Measurements from ENCODE around the gene TRIP12.

The TRIP12 gene

DNA sequence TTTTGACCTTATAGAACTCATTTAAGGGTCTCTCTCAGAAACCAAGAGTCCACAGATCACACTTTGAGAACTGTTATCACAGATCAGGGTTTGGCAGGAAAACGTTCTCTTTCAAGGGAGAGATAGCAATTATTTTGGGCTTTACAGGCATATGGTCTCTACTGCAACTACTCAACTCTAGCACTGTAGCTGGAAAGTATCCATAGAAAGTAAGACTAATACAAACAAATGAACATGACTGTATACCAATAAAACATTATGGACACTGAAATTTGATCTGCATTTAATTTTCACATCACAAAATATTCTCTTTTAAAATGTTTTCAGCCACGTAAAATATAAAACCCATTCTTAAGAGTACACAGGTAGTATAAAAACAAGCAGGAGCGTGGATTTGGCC, 100.5 kb downstream of the TRIP12 start:
- TF ChIP-seq TAF1 (IDR thresholded peaks at IDR 0.05; ENCODE audit: borderline replicate concordance, insufficient read depth, low read length) (no peak), POLR2AphosphoS5 (IDR thresholded peaks at IDR 0.05; ENCODE audit: low read depth, low read length) (no peak), FOXP2 (optimal IDR thresholded peaks at IDR 0.05; ENCODE audit: borderline replicate concordance, extremely low read depth, extremely low read length, insufficient read depth) (no peak), SIN3A (IDR thresholded peaks at IDR 0.05; ENCODE audit: borderline replicate concordance, insufficient read depth, low read length) (no peak)
- TF ChIP-seq, protein P1, sequence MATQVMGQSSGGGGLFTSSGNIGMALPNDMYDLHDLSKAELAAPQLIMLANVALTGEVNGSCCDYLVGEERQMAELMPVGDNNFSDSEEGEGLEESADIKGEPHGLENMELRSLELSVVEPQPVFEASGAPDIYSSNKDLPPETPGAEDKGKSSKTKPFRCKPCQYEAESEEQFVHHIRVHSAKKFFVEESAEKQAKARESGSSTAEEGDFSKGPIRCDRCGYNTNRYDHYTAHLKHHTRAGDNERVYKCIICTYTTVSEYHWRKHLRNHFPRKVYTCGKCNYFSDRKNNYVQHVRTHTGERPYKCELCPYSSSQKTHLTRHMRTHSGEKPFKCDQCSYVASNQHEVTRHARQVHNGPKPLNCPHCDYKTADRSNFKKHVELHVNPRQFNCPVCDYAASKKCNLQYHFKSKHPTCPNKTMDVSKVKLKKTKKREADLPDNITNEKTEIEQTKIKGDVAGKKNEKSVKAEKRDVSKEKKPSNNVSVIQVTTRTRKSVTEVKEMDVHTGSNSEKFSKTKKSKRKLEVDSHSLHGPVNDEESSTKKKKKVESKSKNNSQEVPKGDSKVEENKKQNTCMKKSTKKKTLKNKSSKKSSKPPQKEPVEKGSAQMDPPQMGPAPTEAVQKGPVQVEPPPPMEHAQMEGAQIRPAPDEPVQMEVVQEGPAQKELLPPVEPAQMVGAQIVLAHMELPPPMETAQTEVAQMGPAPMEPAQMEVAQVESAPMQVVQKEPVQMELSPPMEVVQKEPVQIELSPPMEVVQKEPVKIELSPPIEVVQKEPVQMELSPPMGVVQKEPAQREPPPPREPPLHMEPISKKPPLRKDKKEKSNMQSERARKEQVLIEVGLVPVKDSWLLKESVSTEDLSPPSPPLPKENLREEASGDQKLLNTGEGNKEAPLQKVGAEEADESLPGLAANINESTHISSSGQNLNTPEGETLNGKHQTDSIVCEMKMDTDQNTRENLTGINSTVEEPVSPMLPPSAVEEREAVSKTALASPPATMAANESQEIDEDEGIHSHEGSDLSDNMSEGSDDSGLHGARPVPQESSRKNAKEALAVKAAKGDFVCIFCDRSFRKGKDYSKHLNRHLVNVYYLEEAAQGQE (IDR thresholded peaks at IDR 0.05; ENCODE audit: insufficient read depth in 1 of 2, low read depth in 2 of 2, low read length in 2 of 2) = no peak

DNA sequence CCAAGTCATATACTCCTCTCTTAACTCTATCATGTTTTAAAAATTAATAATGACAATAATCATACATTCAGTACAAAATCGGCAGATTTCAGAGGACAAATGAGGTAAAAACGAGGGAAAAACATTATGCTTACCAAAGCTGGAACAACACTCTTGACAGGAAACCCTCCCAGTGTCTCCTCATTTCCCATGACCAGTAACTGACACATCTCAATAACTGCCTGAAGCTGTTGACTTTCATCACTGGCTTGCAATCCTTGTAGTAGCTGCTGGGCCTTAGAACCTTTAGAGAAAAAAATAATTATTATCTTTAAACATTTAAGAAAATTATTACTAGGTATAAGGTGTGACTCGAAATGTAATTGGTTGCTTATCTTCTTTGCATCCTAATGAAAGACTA, 103.6 kb downstream of the TRIP12 start:
- TF ChIP-seq FOXP2 (optimal IDR thresholded peaks at IDR 0.05; ENCODE audit: borderline replicate concordance, extremely low read depth, extremely low read length, insufficient read depth) (no peak), POLR2AphosphoS5 (IDR thresholded peaks at IDR 0.05; ENCODE audit: low read depth, low read length) (no peak)

DNA sequence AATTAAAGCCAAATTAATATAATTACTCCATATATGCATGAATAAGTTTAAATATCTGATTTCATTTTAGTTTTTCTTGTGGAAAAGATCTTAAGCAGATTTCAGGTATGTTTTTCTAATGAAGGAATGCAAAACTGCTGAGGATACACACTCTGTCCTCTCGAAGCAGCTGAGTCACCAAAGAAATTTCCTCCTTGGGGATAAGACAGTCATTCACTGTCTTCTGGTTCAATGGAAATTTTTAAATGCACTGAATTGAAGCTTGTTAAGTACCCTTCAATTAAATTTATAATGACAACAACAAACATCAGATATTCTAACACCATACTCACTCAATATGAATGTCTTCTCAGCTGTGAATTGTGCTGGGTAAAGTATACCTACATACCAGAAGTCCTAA, 106.0 kb downstream of the TRIP12 start:
- no peak for TF ChIP-seq FOXP2 (optimal IDR thresholded peaks at IDR 0.05; ENCODE audit: borderline replicate concordance, extremely low read depth, extremely low read length, insufficient read depth)
- no peak for TF ChIP-seq TAF1 (IDR thresholded peaks at IDR 0.05; ENCODE audit: borderline replicate concordance, insufficient read depth, low read length)
- no peak for TF ChIP-seq POLR2AphosphoS5 (IDR thresholded peaks at IDR 0.05; ENCODE audit: low read depth, low read length)
- TF ChIP-seq, protein P1 (IDR thresholded peaks at IDR 0.05; ENCODE audit: insufficient read depth in 1 of 2, low read depth in 2 of 2, low read length in 2 of 2) = no peak
- no peak for TF ChIP-seq SIN3A (IDR thresholded peaks at IDR 0.05; ENCODE audit: borderline replicate concordance, insufficient read depth, low read length)

DNA sequence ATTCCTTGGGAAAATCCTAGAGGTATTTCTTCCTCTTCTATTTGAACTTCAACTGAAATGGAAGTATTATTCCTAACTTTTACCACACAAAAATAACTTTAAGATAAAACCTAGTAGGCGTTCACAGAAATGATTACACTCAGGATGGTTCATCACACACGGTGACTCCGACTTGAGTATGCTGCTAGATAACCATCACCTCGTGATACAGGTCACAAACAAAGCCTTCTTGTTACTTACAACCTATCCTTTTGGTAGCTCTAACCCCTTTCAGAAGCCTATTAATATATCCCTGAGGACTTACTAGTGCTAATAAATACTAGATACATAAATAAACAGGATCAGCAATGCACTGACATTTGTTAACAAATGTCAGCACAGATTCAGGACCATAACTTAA, 106.5 kb downstream of the TRIP12 start:
- no peak for TF ChIP-seq TAF1 (IDR thresholded peaks at IDR 0.05; ENCODE audit: borderline replicate concordance, insufficient read depth, low read length)
- TF ChIP-seq FOXP2 (optimal IDR thresholded peaks at IDR 0.05; ENCODE audit: borderline replicate concordance, extremely low read depth, extremely low read length, insufficient read depth) = no peak
- TF ChIP-seq SIN3A (IDR thresholded peaks at IDR 0.05; ENCODE audit: borderline replicate concordance, insufficient read depth, low read length) = no peak
- TF ChIP-seq, protein P1 (IDR thresholded peaks at IDR 0.05; ENCODE audit: insufficient read depth in 1 of 2, low read depth in 2 of 2, low read length in 2 of 2) = no peak
- no peak for TF ChIP-seq POLR2AphosphoS5 (IDR thresholded peaks at IDR 0.05; ENCODE audit: low read depth, low read length)

DNA sequence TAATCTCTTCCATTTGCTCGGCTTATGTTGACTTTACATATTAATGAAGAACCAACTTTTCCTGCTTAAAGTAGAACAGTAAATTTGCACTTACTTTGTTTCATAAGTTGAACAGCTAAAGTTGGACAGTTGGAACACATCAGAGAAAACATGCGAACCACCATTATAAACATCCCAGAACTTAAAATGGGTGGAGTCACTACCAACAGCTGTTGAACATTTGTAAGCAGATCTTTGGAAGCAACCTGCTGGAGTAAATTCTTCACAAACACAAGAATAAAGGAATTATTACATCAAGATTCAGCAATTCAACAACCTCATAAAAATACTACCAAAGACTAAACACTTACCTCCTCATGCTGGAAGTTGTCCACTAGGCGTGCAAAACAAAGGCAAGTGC, 111.0 kb downstream of the TRIP12 start:
- no peak for TF ChIP-seq TAF1 (IDR thresholded peaks at IDR 0.05; ENCODE audit: borderline replicate concordance, insufficient read depth, low read length)
- no peak for TF ChIP-seq SIN3A (IDR thresholded peaks at IDR 0.05; ENCODE audit: borderline replicate concordance, insufficient read depth, low read length)
- TF ChIP-seq FOXP2 (optimal IDR thresholded peaks at IDR 0.05; ENCODE audit: borderline replicate concordance, extremely low read depth, extremely low read length, insufficient read depth) = no peak
- no peak for TF ChIP-seq POLR2AphosphoS5 (IDR thresholded peaks at IDR 0.05; ENCODE audit: low read depth, low read length)
- TF ChIP-seq, protein P1 (IDR thresholded peaks at IDR 0.05; ENCODE audit: insufficient read depth in 1 of 2, low read depth in 2 of 2, low read length in 2 of 2) = no peak

Data from PFSK-1 (cell line).